Osteocyte (in vitro differentiated cells): ENCODE measurements around the gene RBP7. TPM values are rescaled to one million over a fixed set of nuclear protein-coding genes. Genes with fewer than 3 reads are reported as not detected.
"Not testable (repeated sequence)": the region's sequence is repeated elsewhere in the genome, so short reads cannot be mapped to it uniquely, and the experiment has no call there.

Source experiments
- DNase-seq: peaks from one replicate; pipeline ENCODE4 v3.0.0; 2021; ENCODE audit warnings: mixed read lengths; ENCODE audit not compliant: unreplicated experiment; ENCODE audit errors: extremely low spot score
- H3K27ac Mint-ChIP-seq: one replicate; pipeline ENCODE4 v1.8.0; 2021; ENCODE audit warnings: mild to moderate bottlenecking, mixed read lengths; ENCODE audit not compliant: unreplicated experiment
- H3K27me3 Mint-ChIP-seq: one replicate; pipeline ENCODE4 v1.8.0; 2021; ENCODE audit warnings: mixed read lengths; ENCODE audit not compliant: unreplicated experiment
- H3K36me3 Mint-ChIP-seq: one replicate; pipeline ENCODE4 v1.8.0; 2021; ENCODE audit warnings: mixed read lengths; ENCODE audit not compliant: unreplicated experiment
- H3K4me1 Mint-ChIP-seq: one replicate; pipeline ENCODE4 v1.8.0; 2021; ENCODE audit warnings: mixed read lengths; ENCODE audit not compliant: unreplicated experiment
- H3K4me3 Mint-ChIP-seq: one replicate; pipeline ENCODE4 v1.8.0; 2021; ENCODE audit warnings: mild to moderate bottlenecking, moderate library complexity, mixed read lengths; ENCODE audit not compliant: unreplicated experiment
- H3K9me3 Mint-ChIP-seq: one replicate; pipeline ENCODE4 v1.8.0; 2021; ENCODE audit warnings: mixed read lengths; ENCODE audit not compliant: unreplicated experiment
- CTCF ChIP-seq: fragments of 200-600 bp; sonication (generic); IDR thresholded peaks from 2 replicates; pipeline ENCODE4 v1.5.0; 2021; ENCODE audit warnings: antibody characterized with exemption, mild to moderate bottlenecking, moderate library complexity
- total RNA-seq: library from RNA; stranded (reverse); gene quantifications from 2 replicates; pipeline ENCODE4 v1.2.1, GENCODE V29; 2021

The RBP7 gene
- total RNA-seq, 1 donor from 2014 or later: not detected

GRCh38 chr1:9993561-9994075 is 3.4 kb upstream of the RBP7 start:
- H3K36me3 Mint-ChIP-seq: no peaks in the 10 kb centered on the region
- H3K4me3 Mint-ChIP-seq: no peak overlapping the region
- peaks cover 9% of the 10 kb centered on the region for H3K27me3 Mint-ChIP-seq
- TF ChIP-seq CTCF: no peak
- H3K27ac Mint-ChIP-seq: no peak overlapping the region
- H3K4me1 Mint-ChIP-seq: peaks cover 7% of the 10 kb centered on the region
- DNase-seq: no peak
- H3K9me3 Mint-ChIP-seq: no peaks in the 10 kb centered on the region

GRCh38 chr1:10001016-10001665 is 4.1 kb downstream of the RBP7 start:
- H3K4me3 Mint-ChIP-seq: no peak overlapping the region
- no peak for TF ChIP-seq CTCF
- no peaks in the 10 kb centered on the region for H3K9me3 Mint-ChIP-seq
- no peak overlapping the region for H3K27ac Mint-ChIP-seq
- peaks cover 7% of the 10 kb centered on the region for H3K4me1 Mint-ChIP-seq
- DNase-seq: no peak
- peaks cover 12% of the 10 kb centered on the region for H3K27me3 Mint-ChIP-seq
- H3K36me3 Mint-ChIP-seq: no peaks in the 10 kb centered on the region

GRCh38 chr1:10005248-10005647 is 8.2 kb downstream of the RBP7 start:
- H3K9me3 Mint-ChIP-seq, H3K27me3 Mint-ChIP-seq, DNase-seq, H3K4me3 Mint-ChIP-seq, H3K27ac Mint-ChIP-seq, H3K4me1 Mint-ChIP-seq, H3K36me3 Mint-ChIP-seq: not testable (repeated sequence)

- no peak overlapping the region for H3K4me3 Mint-ChIP-seq
- H3K4me1 Mint-ChIP-seq: no peaks in the 10 kb centered on the region
- H3K27me3 Mint-ChIP-seq: no peaks in the 10 kb centered on the region
- no peaks in the 10 kb centered on the region for H3K36me3 Mint-ChIP-seq
- no peak for TF ChIP-seq CTCF
- H3K9me3 Mint-ChIP-seq: no peaks in the 10 kb centered on the region
- DNase-seq: no peak
- no peak overlapping the region for H3K27ac Mint-ChIP-seq
Measured at GRCh38 chr1:10007169-10007568, 10.1 kb downstream of the RBP7 start.

GRCh38 chr1:10014016-10014415 is 17.0 kb downstream of the RBP7 start:
- H3K27ac Mint-ChIP-seq: no peak overlapping the region
- no peaks in the 10 kb centered on the region for H3K27me3 Mint-ChIP-seq
- H3K4me1 Mint-ChIP-seq: peaks cover 17% of the 10 kb centered on the region
- no peaks in the 10 kb centered on the region for H3K9me3 Mint-ChIP-seq
- TF ChIP-seq CTCF: no peak
- H3K4me3 Mint-ChIP-seq: no peak overlapping the region
- H3K36me3 Mint-ChIP-seq: no peaks in the 10 kb centered on the region
- no peak for DNase-seq
